SK-N-SH treated with all-trans-retinoic acid at 6 μM for 48 hours (cell line): ENCODE data around the gene OR56A1.

ENCODE experiments used
- ATAC-seq: fragments of 200-7000 bp; cut with Tn5 transposase; 3 replicates; pipeline ENCODE4 v1.9.1; 2020; ENCODE audit warnings: mild to moderate bottlenecking, moderate library complexity
- ARNTL ChIP-seq: fragments of 450-650 bp; formaldehyde crosslinking; IDR thresholded peaks from 2 replicates; pipeline ENCODE4 v1.5.0; 2020; ENCODE audit warnings: low read depth, mild to moderate bottlenecking, moderate library complexity, borderline replicate concordance
- CREB5 ChIP-seq: fragments of 250-450 bp; sonication (Bioruptor Pico); IDR thresholded peaks from 2 replicates; pipeline ENCODE4 v1.5.1; 2020; ENCODE audit warnings: low read depth, mild to moderate bottlenecking, moderate library complexity
- CSDC2 ChIP-seq: fragments of 250-450 bp; sonication (Bioruptor Pico); IDR thresholded peaks from 2 replicates; pipeline ENCODE4 v1.5.0; 2020; ENCODE audit warnings: mild to moderate bottlenecking, moderate library complexity
- CSRNP3 ChIP-seq: fragments of 250-450 bp; sonication (Bioruptor Pico); IDR thresholded peaks from 2 replicates; pipeline ENCODE4 v1.5.1; 2021; ENCODE audit warnings: mild to moderate bottlenecking, moderate library complexity
- ESRRG ChIP-seq: fragments of 250-450 bp; sonication (Bioruptor Pico); IDR thresholded peaks from 2 replicates; pipeline ENCODE4 v1.6.1; 2021; ENCODE audit warnings: mild to moderate bottlenecking
- GLIS3 ChIP-seq: fragments of 250-450 bp; sonication (Bioruptor Pico); IDR thresholded peaks from 2 replicates; pipeline ENCODE4 v1.5.0; 2020; ENCODE audit warnings: mild to moderate bottlenecking, moderate library complexity
- ISL1 ChIP-seq: fragments of 250-450 bp; sonication (Bioruptor Pico); IDR thresholded peaks from 2 replicates; pipeline ENCODE4 v2.1.2; 2022; ENCODE audit warnings: mild to moderate bottlenecking, moderate library complexity
- OSR1 ChIP-seq: fragments of 250-450 bp; sonication (Bioruptor Pico); IDR thresholded peaks from 2 replicates; pipeline ENCODE4 v1.8.0; 2022; ENCODE audit warnings: moderate library complexity, mild to moderate bottlenecking, inconsistent platforms
- PATZ1 ChIP-seq: fragments of 250-450 bp; sonication (Bioruptor Pico); IDR thresholded peaks from 2 replicates; pipeline ENCODE4 v1.8.0; 2020; ENCODE audit warnings: mild to moderate bottlenecking, moderate library complexity, borderline replicate concordance
- POU6F1 ChIP-seq: fragments of 250-450 bp; sonication (Bioruptor Pico); IDR thresholded peaks from 2 replicates; pipeline ENCODE4 v1.8.0; 2021; ENCODE audit warnings: low read depth, mild to moderate bottlenecking, moderate library complexity, borderline replicate concordance
- PPARA ChIP-seq: fragments of 250-450 bp; sonication (Bioruptor Pico); IDR thresholded peaks from 2 replicates; pipeline ENCODE4 v1.5.0; 2020; ENCODE audit warnings: mild to moderate bottlenecking, borderline replicate concordance
- RARB ChIP-seq: fragments of 250-450 bp; sonication (Bioruptor Pico); IDR thresholded peaks from 2 replicates; pipeline ENCODE4 v1.8.0; 2021; ENCODE audit warnings: mild to moderate bottlenecking, moderate library complexity
- SNAI2 ChIP-seq: fragments of 250-450 bp; sonication (Bioruptor Pico); IDR thresholded peaks from 2 replicates; pipeline ENCODE4 v1.5.0; 2020; ENCODE audit warnings: mild to moderate bottlenecking, moderate library complexity
- TCF4 ChIP-seq: fragments of 250-450 bp; sonication (Bioruptor Pico); IDR thresholded peaks from 2 replicates; pipeline ENCODE4 v1.8.0; 2021; ENCODE audit warnings: mild to moderate bottlenecking, moderate library complexity, borderline replicate concordance
- TOX ChIP-seq: fragments of 250-450 bp; sonication (Bioruptor Pico); IDR thresholded peaks from 2 replicates; pipeline ENCODE4 v1.8.0; 2021; ENCODE audit warnings: mild to moderate bottlenecking, moderate library complexity, borderline replicate concordance
- ZC3H10 ChIP-seq: fragments of 250-450 bp; sonication (Bioruptor Pico); IDR thresholded peaks from 2 replicates; pipeline ENCODE4 v1.5.1; 2021; ENCODE audit warnings: mild to moderate bottlenecking, moderate library complexity
- ZFP3 ChIP-seq: fragments of 250-450 bp; sonication (Bioruptor Pico); IDR thresholded peaks from 2 replicates; pipeline ENCODE4 v1.5.0; 2020; ENCODE audit warnings: mild to moderate bottlenecking, moderate library complexity
- ZNF565 ChIP-seq: fragments of 450-650 bp; formaldehyde crosslinking; conservative IDR thresholded peaks from 2 replicates; pipeline ENCODE4 v1.5.0; 2020; ENCODE audit warnings: low read depth, mild to moderate bottlenecking, moderate library complexity
- ZNF70 ChIP-seq: fragments of 450-650 bp; formaldehyde crosslinking; IDR thresholded peaks from 2 replicates; pipeline ENCODE4 v1.5.0; 2020; ENCODE audit warnings: mild to moderate bottlenecking, moderate library complexity
- ZNF8 ChIP-seq: fragments of 450-650 bp; formaldehyde crosslinking; IDR thresholded peaks from 2 replicates; pipeline ENCODE4 v1.5.0; 2020; ENCODE audit warnings: mild to moderate bottlenecking, moderate library complexity

OR56A1 gene

GRCh38 chr11:6052374-6052773 is 21.8 kb upstream of the OR56A1 start:
- no peak for TF ChIP-seq ARNTL (CRISPR knock-in tag)
- TF ChIP-seq ZFP3, result no peak
- TF ChIP-seq ISL1 (CRISPR knock-in tag), result no peak
- TF ChIP-seq CREB5 (CRISPR knock-in tag), result no peak
- TF ChIP-seq ZC3H10, result no peak
- TF ChIP-seq ESRRG (CRISPR knock-in tag), result no peak
- no peak for TF ChIP-seq CSRNP3 (CRISPR knock-in tag)
- TF ChIP-seq PATZ1 (CRISPR knock-in tag), result no peak
- TF ChIP-seq, all 23 proteins: peak for 0
- no peak for ATAC-seq

- ATAC-seq, result no peak
- TF ChIP-seq ESRRG (CRISPR knock-in tag) (no peak), ZFP3 (no peak), GLIS3 (CRISPR knock-in tag) (no peak), ISL1 (CRISPR knock-in tag) (no peak), ZNF70 (CRISPR knock-in tag) (no peak), CREB5 (CRISPR knock-in tag) (no peak), PPARA (no peak), ZNF565 (CRISPR knock-in tag) (no peak), RARB (no peak), PATZ1 (CRISPR knock-in tag) (no peak), ZNF8 (CRISPR knock-in tag) (no peak)
Measured at GRCh38 chr11:6040874-6041273, 10.3 kb upstream of the OR56A1 start.

- no peak for TF ChIP-seq ZNF565 (CRISPR knock-in tag)
- TF ChIP-seq GLIS3 (CRISPR knock-in tag), result no peak
- TF ChIP-seq TOX, result no peak
- no peak for TF ChIP-seq CREB5 (CRISPR knock-in tag)
- no peak for ATAC-seq
Measured at GRCh38 chr11:6027501-6027900, 3.1 kb downstream of the OR56A1 start.

- no peak for ATAC-seq
- TF ChIP-seq ISL1 (CRISPR knock-in tag) (no peak), ARNTL (CRISPR knock-in tag) (no peak), PPARA (no peak), GLIS3 (CRISPR knock-in tag) (no peak), ZNF8 (CRISPR knock-in tag) (no peak), TOX (no peak), TCF4 (CRISPR knock-in tag) (no peak), CSDC2 (CRISPR knock-in tag) (no peak), ZNF70 (CRISPR knock-in tag) (no peak), OSR1 (CRISPR knock-in tag) (no peak), PATZ1 (CRISPR knock-in tag) (no peak), ZFP3 (no peak), CSRNP3 (CRISPR knock-in tag) (no peak), ESRRG (CRISPR knock-in tag) (no peak), RARB (no peak), POU6F1 (CRISPR knock-in tag) (no peak), ZNF565 (CRISPR knock-in tag) (no peak), SNAI2 (CRISPR knock-in tag) (no peak)
Measured at GRCh38 chr11:6025056-6025455, 5.5 kb downstream of the OR56A1 start.
